GM19397 (cell line): ENCODE results near the gene DDX25.

Experiments used
- ATAC-seq: cut with Tn5 transposase; IDR thresholded peaks from one replicate; pipeline ENCODE4 v1.9.1; 2021; ENCODE audit warnings: mild to moderate bottlenecking, moderate library complexity; ENCODE audit not compliant: unreplicated experiment

DDX25 gene

DNA sequence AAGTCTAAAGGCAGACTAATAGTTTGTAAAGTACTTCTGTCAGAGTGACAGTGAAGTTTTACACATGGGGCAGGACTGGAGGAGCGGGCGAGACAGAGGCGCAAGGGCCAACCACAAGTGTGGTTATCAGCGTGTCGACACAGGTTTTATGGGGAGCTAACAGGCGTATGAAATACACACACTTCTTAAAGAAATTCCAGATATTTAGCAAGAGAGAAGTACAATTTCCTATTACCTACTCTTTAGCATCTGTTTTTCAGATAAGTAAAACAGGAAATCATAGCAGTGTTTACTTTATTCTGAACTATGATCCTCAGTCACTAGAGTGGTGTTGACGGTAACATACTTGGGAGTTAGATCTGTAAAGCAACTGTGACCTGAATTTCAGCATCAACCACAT, 64.0 kb downstream of the DDX25 start:
- ATAC-seq: no peak

GRCh38 chr11:125971618-125972017, 67.3 kb downstream of the DDX25 start:
- ATAC-seq: no peak

GRCh38 chr11:125974284-125974683, 70.0 kb downstream of the DDX25 start:
- no peak for ATAC-seq

- no peak for ATAC-seq
Measured at GRCh38 chr11:125975634-125976033, 71.3 kb downstream of the DDX25 start.

- no peak for ATAC-seq
Measured at GRCh38 chr11:125976156-125976555, 71.8 kb downstream of the DDX25 start.

- ATAC-seq: no peak
Measured at GRCh38 chr11:125977333-125977732, 73.0 kb downstream of the DDX25 start.

GRCh38 chr11:125978181-125978716, 73.9 kb downstream of the DDX25 start:
- ATAC-seq: no peak
